ENCODE measurements around the gene ASAP2. TPM values are rescaled to one million over a fixed set of nuclear protein-coding genes. Genes with fewer than 3 reads are reported as not detected.

ASAP2 gene
- 56.0 and 66.2 TPM in 2 replicates for total RNA-seq

GRCh38 chr2:9205963-9206948 lies at the start of gene ASAP2:
TSS of gene ASAP2 (plus strand) at chr2:9206812. CDS start at chr2:9207105, 293 bp downstream.
- H3K79me2 ChIP-seq (ENCODE audit: insufficient read depth, low read length), result peaks cover 48% of the 10 kb centered on the region
- H2AFZ ChIP-seq (ENCODE audit: low read length), result peak within 1 kb of the TSS; percentile 86
- H4K20me1 ChIP-seq (ENCODE audit: insufficient read depth, low read length), result peaks cover 5% of the 10 kb centered on the region
- peak within 1 kb of the TSS; percentile 85 for H3K27ac ChIP-seq (ENCODE audit: low read depth, low read length)
- TF ChIP-seq CTCF (IDR thresholded peaks at IDR 0.05; ENCODE audit: extremely low read depth, low read depth, low read length), result peak; percentile 62
- H3K27me3 ChIP-seq (ENCODE audit: insufficient read depth, low read length), result no peaks in the 10 kb centered on the region
- DNase-seq (ENCODE audit: insufficient read length, low spot score, missing footprints), result peak; percentile 100
- no peaks in the 10 kb centered on the region for H3K9me3 ChIP-seq (ENCODE audit: low read depth, low read length)
- H3K36me3 ChIP-seq (ENCODE audit: insufficient read depth, low read length), result peaks cover 4% of the 10 kb centered on the region
- peak within 1 kb of the TSS; percentile 97 for H3K4me2 ChIP-seq (ENCODE audit: insufficient read depth, low read length)
- peak within 1 kb of the TSS; percentile 87 for H3K4me3 ChIP-seq (ENCODE audit: insufficient read depth, low read length)
- peaks cover 32% of the 10 kb centered on the region for H3K4me1 ChIP-seq (ENCODE audit: insufficient read depth, low read length)

GRCh38 chr2:9158786-9159779 lies 47.5 kb upstream of the ASAP2 start:
- Histone ChIP-seq H2AFZ (ENCODE audit: low read length) (no peak overlapping the region), H3K4me2 (ENCODE audit: insufficient read depth, low read length) (no peak overlapping the region)
- peak; percentile 63 for DNase-seq (ENCODE audit: insufficient read length, low spot score, missing footprints)

GRCh38 chr2:9160732-9161131 lies 45.9 kb upstream of the ASAP2 start:
- no peak for DNase-seq (ENCODE audit: insufficient read length, low spot score, missing footprints)
- H3K27me3 ChIP-seq (ENCODE audit: insufficient read depth, low read length), result no peaks in the 10 kb centered on the region
- no peaks in the 10 kb centered on the region for H3K9me3 ChIP-seq (ENCODE audit: low read depth, low read length)
- no peak overlapping the region for H3K4me3 ChIP-seq (ENCODE audit: insufficient read depth, low read length)
- no peaks in the 10 kb centered on the region for H4K20me1 ChIP-seq (ENCODE audit: insufficient read depth, low read length)
- no peaks in the 10 kb centered on the region for H3K36me3 ChIP-seq (ENCODE audit: insufficient read depth, low read length)
- H2AFZ ChIP-seq (ENCODE audit: low read length), result no peak overlapping the region
- no peaks in the 10 kb centered on the region for H3K79me2 ChIP-seq (ENCODE audit: insufficient read depth, low read length)
- peaks cover 18% of the 10 kb centered on the region for H3K4me1 ChIP-seq (ENCODE audit: insufficient read depth, low read length)
- H3K27ac ChIP-seq (ENCODE audit: low read depth, low read length), result no peak overlapping the region
- no peak overlapping the region for H3K4me2 ChIP-seq (ENCODE audit: insufficient read depth, low read length)
- no peak for TF ChIP-seq CTCF (IDR thresholded peaks at IDR 0.05; ENCODE audit: extremely low read depth, low read depth, low read length)

More at GRCh38 chr2:9158786-9159779, 47.5 kb upstream of the ASAP2 start:
- Histone ChIP-seq H3K4me1 (ENCODE audit: insufficient read depth, low read length) (peaks cover 14% of the 10 kb centered on the region), H3K27me3 (ENCODE audit: insufficient read depth, low read length) (no peaks in the 10 kb centered on the region), H3K36me3 (ENCODE audit: insufficient read depth, low read length) (no peaks in the 10 kb centered on the region), H3K79me2 (ENCODE audit: insufficient read depth, low read length) (no peaks in the 10 kb centered on the region), H4K20me1 (ENCODE audit: insufficient read depth, low read length) (no peaks in the 10 kb centered on the region), H3K4me3 (ENCODE audit: insufficient read depth, low read length) (no peak overlapping the region), H3K9me3 (ENCODE audit: low read depth, low read length) (no peaks in the 10 kb centered on the region), H3K27ac (ENCODE audit: low read depth, low read length) (no peak overlapping the region)
- no peak for TF ChIP-seq CTCF (IDR thresholded peaks at IDR 0.05; ENCODE audit: extremely low read depth, low read depth, low read length)

Data from osteoblast (primary cell).